ENCODE measurements around the gene MS4A14. TPM values are rescaled to one million over a fixed set of nuclear protein-coding genes. Genes with fewer than 3 reads are reported as not detected.

Gene MS4A14
- total RNA-seq, 1 experiment from 2014 or later: not detected

GRCh38 chr11:60377401-60378136 lies 18.7 kb upstream of the MS4A14 start:
- ChIA-PET POLR2A (ENCODE audit: low non-redundant PET) (no interaction called here), CTCF (no interaction called here)
- no peak for DNase-seq (ENCODE audit: low spot score)
- no peak overlapping the region for H3K27ac ChIP-seq (ENCODE audit: low read depth, low read length, poor library complexity, severe bottlenecking)
- intact Hi-C loops (cut with micrococcal nuclease; ENCODE audit: unreplicated experiment): no loop called here
- H3K27me3 ChIP-seq (replicated peaks; ENCODE audit: insufficient read depth, low read depth, low read length, poor library complexity): peaks cover 19% of the 10 kb centered on the region
- TF ChIP-seq CTCF (conservative IDR thresholded peaks at IDR 0.05; ENCODE audit: low read depth, low read length) (no peak), EZH2 (IDR thresholded peaks at IDR 0.05; ENCODE audit: borderline replicate concordance, low read depth, low read length, poor library complexity, severe bottlenecking) (no peak)
- no peaks in the 10 kb centered on the region for H3K36me3 ChIP-seq (ENCODE audit: insufficient read depth, low read length, poor library complexity, severe bottlenecking)
- H3K4me1 ChIP-seq (ENCODE audit: insufficient read depth, low read length, poor library complexity, severe bottlenecking): no peaks in the 10 kb centered on the region
- H3K4me3 ChIP-seq (ENCODE audit: low read depth, low read length, poor library complexity, severe bottlenecking): no peak overlapping the region
- BruUV-seq (replicated peaks): no TSS peak
- no peaks in the 10 kb centered on the region for H3K9me3 ChIP-seq (ENCODE audit: low read depth, low read length, poor library complexity, severe bottlenecking)

GRCh38 chr11:60378354-60378753 lies 17.9 kb upstream of the MS4A14 start, which contains the start of gene MS4A7:
TSS of gene MS4A7 (plus strand) at chr11:60378532. CDS start at chr11:60383142, 4,610 bp downstream.
- no peak within 1 kb of the TSS for H3K27ac ChIP-seq (ENCODE audit: low read depth, low read length, poor library complexity, severe bottlenecking)
- no peak within 1 kb of the TSS for H3K4me3 ChIP-seq (ENCODE audit: low read depth, low read length, poor library complexity, severe bottlenecking)
- CTCF ChIA-PET: no interaction called here
- no TSS peak for BruUV-seq (replicated peaks)
- DNase-seq (ENCODE audit: low spot score): no peak
- H3K9me3 ChIP-seq (ENCODE audit: low read depth, low read length, poor library complexity, severe bottlenecking): no peaks in the 10 kb centered on the region
- peaks cover 19% of the 10 kb centered on the region for H3K27me3 ChIP-seq (replicated peaks; ENCODE audit: insufficient read depth, low read depth, low read length, poor library complexity)
- POLR2A ChIA-PET (ENCODE audit: low non-redundant PET): no interaction called here
- H3K36me3 ChIP-seq (ENCODE audit: insufficient read depth, low read length, poor library complexity, severe bottlenecking): no peaks in the 10 kb centered on the region
- H3K4me1 ChIP-seq (ENCODE audit: insufficient read depth, low read length, poor library complexity, severe bottlenecking): no peaks in the 10 kb centered on the region
- TF ChIP-seq CTCF (conservative IDR thresholded peaks at IDR 0.05; ENCODE audit: low read depth, low read length): no peak
- no peak for TF ChIP-seq EZH2 (IDR thresholded peaks at IDR 0.05; ENCODE audit: borderline replicate concordance, low read depth, low read length, poor library complexity, severe bottlenecking)
- intact Hi-C loops (cut with micrococcal nuclease; ENCODE audit: unreplicated experiment): no loop called here

DNA sequence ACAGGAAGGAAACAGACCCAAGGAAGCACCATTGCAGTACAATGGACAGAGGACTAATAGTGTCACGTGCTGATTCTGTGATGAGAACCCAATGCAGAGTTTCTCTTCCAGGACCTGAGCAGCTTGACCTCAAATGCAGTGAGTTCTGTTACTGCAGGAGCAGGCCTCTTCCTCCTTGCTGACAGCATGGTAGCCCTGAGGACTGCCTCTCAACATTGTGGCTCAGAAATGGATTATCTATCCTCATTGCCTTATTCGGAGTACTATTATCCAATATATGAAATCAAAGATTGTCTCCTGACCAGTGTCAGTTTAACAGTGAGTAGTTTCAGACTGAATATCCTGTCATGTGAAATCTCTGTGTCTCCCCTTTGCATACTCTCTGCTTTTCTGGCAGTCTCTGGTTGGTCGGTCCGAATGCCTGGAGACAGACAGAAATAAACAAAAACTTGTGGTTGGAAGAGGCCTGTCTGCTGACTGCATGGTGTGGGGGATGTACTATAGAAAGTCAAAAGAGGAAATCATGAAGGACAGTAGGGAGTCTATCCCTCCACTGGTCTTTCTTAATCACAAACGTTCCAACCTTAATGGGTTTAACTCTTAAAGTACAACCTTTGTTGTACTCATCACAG lies 6.9 kb upstream of the MS4A14 start:
- no peaks in the 10 kb centered on the region for H3K4me1 ChIP-seq (ENCODE audit: insufficient read depth, low read length, poor library complexity, severe bottlenecking)
- no TSS peak for BruUV-seq (replicated peaks)
- peaks cover 5% of the 10 kb centered on the region for H3K27me3 ChIP-seq (replicated peaks; ENCODE audit: insufficient read depth, low read depth, low read length, poor library complexity)
- ChIA-PET CTCF (no interaction called here), POLR2A (ENCODE audit: low non-redundant PET) (no interaction called here)
- no peak for DNase-seq (ENCODE audit: low spot score)
- no peaks in the 10 kb centered on the region for H3K9me3 ChIP-seq (ENCODE audit: low read depth, low read length, poor library complexity, severe bottlenecking)
- H3K4me3 ChIP-seq (ENCODE audit: low read depth, low read length, poor library complexity, severe bottlenecking): no peak overlapping the region
- H3K27ac ChIP-seq (ENCODE audit: low read depth, low read length, poor library complexity, severe bottlenecking): no peak overlapping the region
- intact Hi-C loops (cut with micrococcal nuclease; ENCODE audit: unreplicated experiment): no loop called here
- no peaks in the 10 kb centered on the region for H3K36me3 ChIP-seq (ENCODE audit: insufficient read depth, low read length, poor library complexity, severe bottlenecking)
- TF ChIP-seq EZH2 (IDR thresholded peaks at IDR 0.05; ENCODE audit: borderline replicate concordance, low read depth, low read length, poor library complexity, severe bottlenecking) (no peak), CTCF (conservative IDR thresholded peaks at IDR 0.05; ENCODE audit: low read depth, low read length) (no peak)
